Immature natural killer cell (primary cell): ENCODE results near the gene LTBP4. TPM values are rescaled to one million over a fixed set of nuclear protein-coding genes. Genes with fewer than 3 reads are reported as not detected.
A peak's percentile ranks its signal among the peaks of the same experiment; 100 is the strongest.

Experiments
- DNase-seq, 3 donors: peaks; one replicate each; pipeline ENCODE4 v3.0.0; 2022; ENCODE audit warnings: mixed read lengths in 1 of 3
- H3K27ac Mint-ChIP-seq, 6 donors: one replicate each; pipeline ENCODE4 v1.8.0; 2020; ENCODE audit warnings: mixed read lengths in 6 of 6, mild to moderate bottlenecking in 5 of 6, inconsistent platforms in 4 of 6, moderate library complexity in 3 of 6
- H3K27me3 Mint-ChIP-seq, 3 donors: one replicate each; pipeline ENCODE4 v1.8.0; 2020 to 2021; ENCODE audit warnings: low read depth in 3 of 3, mild to moderate bottlenecking in 3 of 3, mixed read lengths in 3 of 3, moderate library complexity in 3 of 3, inconsistent platforms in 1 of 3
- H3K36me3 Mint-ChIP-seq, 3 donors: one replicate each; pipeline ENCODE4 v1.8.0; 2020; ENCODE audit warnings: mixed read lengths in 3 of 3, inconsistent platforms in 2 of 3, mild to moderate bottlenecking in 2 of 3
- H3K4me1 Mint-ChIP-seq, 2 donors: one replicate each; pipeline ENCODE4 v1.8.0; 2020; ENCODE audit warnings: inconsistent platforms in 2 of 2, mild to moderate bottlenecking in 2 of 2, mixed read lengths in 2 of 2, moderate library complexity in 1 of 2
- H3K4me3 Mint-ChIP-seq, 5 donors: one replicate each; pipeline ENCODE4 v1.8.0; 2020; ENCODE audit warnings: mild to moderate bottlenecking in 5 of 5, mixed read lengths in 5 of 5, inconsistent platforms in 3 of 5, moderate library complexity in 3 of 5
- H3K9me3 Mint-ChIP-seq, 6 donors: one replicate each; pipeline ENCODE4 v1.8.0; 2020; ENCODE audit warnings: mild to moderate bottlenecking in 6 of 6, mixed read lengths in 6 of 6, inconsistent platforms in 4 of 6, moderate library complexity in 3 of 6
- polyA plus RNA-seq, 3 donors: library from polyadenylated mRNA; unstranded; fragments of 300-500 nt; fragmentation: Illumina TruSeq; gene quantifications; one replicate each; pipeline ENCODE4 v1.2.3, GENCODE V29; 2021

LTBP4 gene
- polyA plus RNA-seq, 3 donors from 2014 or later: 8.9 to 21.5 (median 18.8) TPM

DNA sequence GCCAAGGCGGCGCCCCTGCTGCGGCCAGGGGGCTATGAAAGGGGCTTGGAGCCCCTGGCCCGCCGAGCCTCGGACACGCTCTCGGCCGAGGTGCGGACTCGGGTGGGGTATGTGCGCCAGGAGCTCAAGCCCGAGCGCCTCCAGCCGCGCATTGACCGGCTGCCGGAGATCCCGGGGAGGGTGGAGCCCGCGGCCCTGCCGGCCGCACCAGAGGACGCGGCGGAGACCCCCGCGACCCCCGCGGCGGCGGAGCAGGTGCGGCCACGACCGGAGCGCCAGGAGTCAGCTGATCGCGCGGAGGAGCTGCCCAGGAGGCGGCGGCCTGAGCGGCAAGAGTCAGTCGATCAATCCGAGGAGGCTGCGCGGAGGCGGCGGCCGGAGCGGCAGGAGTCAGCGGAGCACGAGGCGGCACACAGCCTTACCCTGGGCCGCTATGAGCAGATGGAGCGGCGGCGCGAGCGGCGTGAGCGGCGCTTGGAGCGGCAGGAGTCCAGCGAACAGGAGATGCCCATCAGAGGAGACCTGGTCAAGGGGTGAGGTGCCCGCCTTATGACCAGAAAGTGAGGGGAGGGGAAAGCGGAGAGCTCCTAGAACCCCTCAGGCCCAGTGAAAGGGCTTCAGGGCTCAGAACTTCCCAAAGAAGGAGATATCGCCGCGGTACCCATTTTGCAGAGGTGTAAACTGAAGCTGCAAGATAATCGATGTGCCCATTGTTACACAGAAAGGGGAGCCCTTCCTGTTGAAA lies 33.2 kb upstream of the LTBP4 start:
- Mint-ChIP-seq H3K27ac (no peak overlapping the region), H3K27me3 (peaks cover 14 to 22% (median 21%) of the 10 kb centered on the region in 3 donors), H3K9me3 (peaks cover 0 to 3% (median 0%) of the 10 kb centered on the region in 6 donors), H3K4me1 (peaks cover 16 to 17% of the 10 kb centered on the region in 2 donors), H3K4me3 (no peak overlapping the region), H3K36me3 (no peaks in the 10 kb centered on the region)
- no peak for DNase-seq

DNA sequence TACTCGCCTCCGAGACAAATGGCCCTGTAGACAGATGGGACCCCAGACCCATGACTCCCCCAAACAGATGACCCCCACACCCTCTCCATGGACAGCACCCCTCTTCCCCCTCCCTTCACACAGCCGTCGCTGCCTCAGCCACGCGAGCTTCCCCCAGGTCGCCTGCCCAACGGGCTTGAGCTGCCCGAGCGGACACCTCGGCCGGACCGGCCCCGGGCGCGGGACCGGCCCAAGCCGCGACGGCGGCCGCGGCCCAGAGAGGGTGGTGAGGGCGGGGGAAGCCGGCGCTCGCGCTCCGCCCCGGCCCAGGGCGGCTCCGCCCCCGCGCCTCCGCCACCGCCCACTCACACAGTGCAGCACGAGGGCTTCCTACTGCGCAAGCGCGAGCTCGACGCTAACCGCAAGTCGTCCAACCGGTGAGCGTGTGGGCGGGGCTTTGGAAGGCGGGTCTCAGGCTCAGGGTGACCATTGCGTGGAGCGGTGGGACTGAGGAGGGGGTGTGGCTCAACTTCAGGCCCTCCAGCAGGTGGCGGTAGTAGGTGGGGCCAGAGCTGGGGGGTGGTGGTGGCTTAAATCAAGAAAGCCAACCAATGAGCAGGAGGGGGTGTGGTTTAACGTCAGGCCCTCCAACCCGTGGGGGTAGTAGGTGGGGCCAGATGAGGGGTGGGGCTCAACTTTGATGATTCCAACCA lies 30.7 kb upstream of the LTBP4 start:
- peak overlapping the region; percentile 58 to 91 (median 78) for H3K27ac Mint-ChIP-seq
- H3K9me3 Mint-ChIP-seq: peaks cover 0 to 2% (median 0%) of the 10 kb centered on the region in 6 donors
- peak; percentile 96 to 98 (median 96) for DNase-seq
- peak overlapping the region; percentile 70 to 82 (median 79) for H3K4me3 Mint-ChIP-seq
- no peaks in the 10 kb centered on the region for H3K36me3 Mint-ChIP-seq
- peaks cover 16 to 17% of the 10 kb centered on the region in 2 donors for H3K4me1 Mint-ChIP-seq
- H3K27me3 Mint-ChIP-seq: peaks cover 12 to 22% (median 21%) of the 10 kb centered on the region in 3 donors

DNA sequence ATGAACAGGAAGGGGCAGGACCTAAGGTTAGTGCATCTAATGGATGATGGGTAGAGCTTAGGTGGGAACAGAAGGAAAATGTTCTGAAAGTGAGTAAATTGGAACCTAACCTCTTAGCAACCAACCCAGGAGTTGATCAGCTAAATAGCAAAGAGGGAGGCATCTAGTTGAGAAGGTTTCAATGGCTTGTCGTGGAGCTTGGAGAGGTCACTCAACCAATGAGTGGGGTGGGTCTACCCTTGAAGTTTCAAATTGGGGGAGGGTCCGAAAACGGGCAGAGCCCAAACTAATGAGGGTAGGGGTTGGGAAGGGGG lies 30.2 kb upstream of the LTBP4 start:
- DNase-seq: no peak
- H3K4me1 Mint-ChIP-seq: peaks cover 17 to 19% of the 10 kb centered on the region in 2 donors
- peaks cover 0 to 2% (median 0%) of the 10 kb centered on the region in 6 donors for H3K9me3 Mint-ChIP-seq
- peak overlapping the region; percentile 58 to 88 (median 70) for H3K27ac Mint-ChIP-seq
- no peaks in the 10 kb centered on the region for H3K36me3 Mint-ChIP-seq
- peaks cover 12 to 21% (median 20%) of the 10 kb centered on the region in 3 donors for H3K27me3 Mint-ChIP-seq
- H3K4me3 Mint-ChIP-seq: peak overlapping the region; percentile 54 to 79 (median 71)

DNA sequence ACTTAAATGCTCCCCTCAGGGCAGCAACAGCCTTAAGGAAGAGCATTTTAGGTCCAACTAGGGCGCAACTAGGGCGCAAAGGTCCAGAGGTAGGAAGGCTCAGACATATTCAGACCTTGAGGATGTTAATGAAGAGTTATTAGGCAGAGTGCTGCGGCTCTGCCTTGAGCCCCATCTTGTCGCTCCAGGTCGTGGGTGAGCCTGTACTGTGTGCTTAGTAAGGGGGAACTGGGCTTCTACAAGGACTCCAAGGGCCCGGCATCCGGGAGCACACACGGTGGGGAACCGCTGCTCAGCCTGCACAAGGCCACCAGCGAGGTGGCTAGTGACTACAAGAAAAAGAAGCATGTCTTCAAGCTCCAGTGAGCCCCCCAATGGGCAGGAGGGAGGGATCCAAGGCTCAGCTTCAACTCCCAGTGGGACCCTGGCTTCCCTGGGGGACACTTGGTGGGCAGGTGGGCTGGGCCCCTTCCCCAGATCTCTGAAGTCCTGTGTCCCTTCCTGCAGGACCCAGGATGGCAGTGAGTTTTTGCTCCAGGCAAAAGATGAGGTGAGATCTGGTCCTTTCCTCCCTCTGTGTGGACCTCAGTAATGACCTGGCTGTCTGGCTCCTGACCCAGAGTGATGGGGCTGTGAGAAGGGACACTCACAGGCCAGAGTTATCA lies 29.2 kb upstream of the LTBP4 start:
- H3K9me3 Mint-ChIP-seq: no peaks in the 10 kb centered on the region
- no peaks in the 10 kb centered on the region for H3K36me3 Mint-ChIP-seq
- peak overlapping the region in 3 of 6 donors; percentile 56 to 84 (median 68) for H3K27ac Mint-ChIP-seq
- no peak overlapping the region for H3K4me3 Mint-ChIP-seq
- peaks cover 22 to 27% of the 10 kb centered on the region in 2 donors for H3K4me1 Mint-ChIP-seq
- peaks cover 10 to 21% (median 17%) of the 10 kb centered on the region in 3 donors for H3K27me3 Mint-ChIP-seq
- no peak for DNase-seq

DNA sequence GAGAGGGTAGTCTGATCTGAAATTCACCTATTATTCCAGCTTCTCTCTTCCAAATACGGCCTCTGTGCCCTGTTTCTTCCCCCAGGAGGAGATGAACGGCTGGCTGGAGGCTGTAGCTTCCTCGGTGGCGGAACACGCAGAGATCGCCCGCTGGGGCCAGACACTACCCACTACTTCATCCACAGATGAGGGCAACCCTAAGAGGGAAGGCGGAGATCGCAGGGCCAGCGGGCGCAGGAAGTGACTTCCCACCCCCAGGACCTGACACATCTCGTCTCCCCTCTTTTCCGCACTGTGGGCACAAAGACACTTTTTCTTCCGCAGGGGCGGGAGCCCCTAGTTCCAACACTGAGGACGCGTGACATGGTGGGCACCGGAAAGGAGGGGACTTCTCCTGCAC lies 25.8 kb upstream of the LTBP4 start:
- H3K27me3 Mint-ChIP-seq: peaks cover 6 to 9% (median 7%) of the 10 kb centered on the region in 3 donors
- peak overlapping the region in 1 of 6 donors; percentile 55 for H3K27ac Mint-ChIP-seq
- H3K4me1 Mint-ChIP-seq: peaks cover 25 to 40% of the 10 kb centered on the region in 2 donors
- no peak for DNase-seq
- peaks cover 3 to 7% (median 6%) of the 10 kb centered on the region in 3 donors for H3K36me3 Mint-ChIP-seq
- no peaks in the 10 kb centered on the region for H3K9me3 Mint-ChIP-seq
- peak overlapping the region; percentile 33 to 66 (median 61) for H3K4me3 Mint-ChIP-seq

DNA sequence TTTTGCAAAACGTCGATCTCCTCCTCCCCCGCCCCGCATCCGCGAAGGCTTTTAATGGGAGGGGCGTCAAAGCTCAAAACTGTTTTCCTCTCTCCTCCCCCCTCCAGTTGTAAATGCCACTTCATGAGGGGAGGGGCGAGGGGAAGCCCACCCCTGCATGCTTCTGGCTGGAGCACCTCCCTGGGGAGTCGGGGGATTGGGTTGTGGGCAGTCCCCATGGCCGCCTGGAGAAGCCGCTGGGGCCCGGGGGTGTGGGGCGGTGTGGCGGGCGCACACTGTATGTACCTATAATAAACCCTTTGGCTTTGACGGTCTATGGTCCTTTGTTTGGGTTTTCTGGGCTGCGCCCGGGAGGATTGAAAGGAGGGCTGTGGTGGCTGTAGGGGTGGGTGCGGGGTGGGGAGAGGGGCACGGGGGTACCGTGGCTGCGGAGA lies 25.0 kb upstream of the LTBP4 start:
- Mint-ChIP-seq H3K4me1 (peaks cover 19 to 32% of the 10 kb centered on the region in 2 donors), H3K9me3 (no peaks in the 10 kb centered on the region)
- no peak for DNase-seq

DNA sequence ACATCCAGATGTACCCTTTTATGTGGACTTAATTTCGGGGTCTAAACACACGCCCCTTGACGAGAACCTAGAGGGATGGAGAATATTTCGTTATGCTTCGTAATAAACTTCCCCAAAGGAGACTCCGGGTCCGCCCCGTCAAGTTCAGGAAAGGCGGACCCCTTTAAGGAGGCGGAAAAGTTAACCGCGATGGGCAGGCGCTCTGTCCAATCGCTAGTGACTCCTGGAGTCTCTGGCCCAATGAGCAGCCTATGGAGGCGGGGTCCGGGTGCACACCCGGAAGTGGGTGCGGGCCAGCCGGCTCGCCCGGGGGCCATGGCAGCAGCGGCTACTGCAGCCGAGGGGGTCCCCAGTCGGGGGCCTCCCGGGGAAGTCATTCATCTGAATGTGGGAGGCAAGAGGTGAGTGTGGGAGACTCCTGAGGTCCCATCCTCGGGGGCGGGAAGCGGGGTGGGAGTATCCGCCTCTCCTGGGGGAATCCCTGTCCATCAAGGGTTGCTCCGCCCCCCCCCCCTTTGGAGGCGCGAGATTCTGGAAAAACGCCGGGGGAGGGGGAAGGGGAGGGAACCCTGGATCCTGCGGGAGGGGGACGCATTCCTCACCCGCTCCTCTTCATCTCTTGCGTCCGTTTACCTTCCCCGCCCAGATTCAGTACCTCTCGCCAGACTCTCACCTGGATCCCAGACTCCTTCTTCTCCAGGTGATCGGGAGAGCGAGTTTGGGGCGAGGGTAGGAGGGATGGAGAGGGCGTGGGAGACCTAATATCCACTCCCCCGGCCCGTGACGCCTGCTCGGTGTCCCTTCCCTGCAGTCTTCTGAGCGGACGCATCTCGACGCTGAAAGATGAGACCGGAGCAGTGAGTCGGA lies 24.4 kb upstream of the LTBP4 start, which contains the start of gene SHKBP1:
Gene SHKBP1, plus strand, starts transcription at position 289 of the 867 bp plus-strand sequence. Its CDS starts 27 bp downstream, at position 316.
- Mint-ChIP-seq H3K4me3 (peak within 1 kb of the TSS; percentile 86 to 93 (median 88)), H3K9me3 (no peaks in the 10 kb centered on the region), H3K36me3 (peaks cover 8 to 17% (median 10%) of the 10 kb centered on the region in 3 donors), H3K27me3 (peaks cover 0 to 2% (median 2%) of the 10 kb centered on the region in 3 donors), H3K4me1 (peaks cover 19 to 32% of the 10 kb centered on the region in 2 donors), H3K27ac (peak within 1 kb of the TSS; percentile 75 to 90 (median 84))
- DNase-seq: peak; percentile 94 to 95 (median 94)

More for the DNA sequence above, 25.0 kb upstream of the LTBP4 start:
- H3K27ac Mint-ChIP-seq: peak overlapping the region; percentile 50 to 90 (median 82)
- H3K4me3 Mint-ChIP-seq: peak overlapping the region; percentile 86 to 93 (median 88)
- peaks cover 0 to 5% (median 2%) of the 10 kb centered on the region in 3 donors for H3K27me3 Mint-ChIP-seq
- H3K36me3 Mint-ChIP-seq: peaks cover 8 to 14% (median 10%) of the 10 kb centered on the region in 3 donors

DNA sequence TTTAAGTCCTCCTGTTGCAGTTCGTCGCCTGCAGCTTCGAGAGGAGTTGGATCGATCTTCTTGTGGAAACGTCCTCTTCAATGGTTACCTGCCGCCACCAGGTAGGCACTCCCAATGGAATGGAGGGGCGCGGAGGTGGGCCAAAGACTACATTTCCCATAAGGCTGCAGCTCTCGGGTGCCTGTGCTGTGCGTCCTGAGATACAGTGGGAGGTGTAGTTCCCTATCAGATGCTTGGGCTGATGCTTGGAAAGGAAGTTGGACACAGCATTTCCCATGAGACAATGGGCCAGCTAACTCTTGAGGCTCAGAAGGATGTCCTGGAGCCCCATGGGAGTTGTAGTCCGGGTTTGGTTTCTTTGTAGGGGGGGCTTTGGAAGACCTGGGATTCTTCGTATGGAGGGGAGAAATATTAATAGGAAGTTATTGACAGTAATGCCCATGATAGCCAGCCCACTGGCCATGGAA lies 22.7 kb upstream of the LTBP4 start:
- peaks cover 0 to 6% (median 2%) of the 10 kb centered on the region in 3 donors for H3K27me3 Mint-ChIP-seq
- peaks cover 12 to 24% (median 14%) of the 10 kb centered on the region in 3 donors for H3K36me3 Mint-ChIP-seq
- peaks cover 22 to 32% of the 10 kb centered on the region in 2 donors for H3K4me1 Mint-ChIP-seq
- H3K4me3 Mint-ChIP-seq: peak overlapping the region; percentile 48 to 93 (median 87)
- no peaks in the 10 kb centered on the region for H3K9me3 Mint-ChIP-seq
- DNase-seq: no peak
- H3K27ac Mint-ChIP-seq: peak overlapping the region in 3 of 6 donors; percentile 2 to 85 (median 40)

DNA sequence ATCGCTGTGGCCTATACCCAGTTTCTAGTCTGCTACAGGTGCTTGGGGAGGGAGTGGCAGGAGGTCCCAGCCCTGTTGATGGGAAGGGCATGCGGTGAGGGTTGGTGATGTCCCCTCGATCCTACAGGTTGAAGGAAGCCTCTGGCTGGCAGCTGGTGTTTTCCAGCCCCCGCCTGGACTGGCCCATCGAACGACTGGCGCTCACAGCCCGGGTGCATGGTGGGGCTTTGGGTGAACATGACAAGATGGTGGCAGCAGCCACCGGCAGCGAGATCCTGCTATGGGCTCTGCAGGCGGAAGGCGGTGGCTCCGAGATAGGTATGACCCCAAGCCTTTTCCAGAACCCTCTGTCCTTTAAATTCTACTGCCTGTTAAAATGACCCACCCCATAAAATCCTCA lies 20.6 kb upstream of the LTBP4 start:
- Mint-ChIP-seq H3K4me3 (no peak overlapping the region), H3K9me3 (no peaks in the 10 kb centered on the region), H3K4me1 (peaks cover 22 to 32% of the 10 kb centered on the region in 2 donors), H3K27ac (peak overlapping the region in 1 of 6 donors; percentile 34), H3K27me3 (peaks cover 0 to 8% (median 2%) of the 10 kb centered on the region in 3 donors), H3K36me3 (peaks cover 19 to 37% (median 26%) of the 10 kb centered on the region in 3 donors)
- DNase-seq: no peak

DNA sequence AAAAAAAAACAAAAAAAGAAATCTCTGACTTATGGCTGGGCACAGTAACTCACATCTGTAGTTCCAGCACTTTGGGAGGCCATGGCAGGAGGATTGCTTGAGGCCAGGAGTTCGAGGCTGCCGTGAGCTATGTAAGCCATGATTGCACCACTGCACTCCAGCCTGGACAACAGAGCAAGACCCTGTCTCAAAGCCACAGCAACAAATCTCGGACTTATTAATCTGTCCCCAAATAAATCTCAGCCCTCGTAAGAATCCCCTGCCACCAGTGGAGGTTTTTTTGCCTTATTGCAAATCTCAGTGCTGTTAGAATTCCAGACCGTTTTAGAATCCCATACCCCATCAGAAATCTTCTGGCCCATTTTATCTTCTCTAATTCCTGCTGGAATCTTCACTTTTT lies 19.6 kb upstream of the LTBP4 start:
- H3K36me3 Mint-ChIP-seq: peaks cover 26 to 45% (median 33%) of the 10 kb centered on the region in 3 donors
- peaks cover 0 to 8% (median 0%) of the 10 kb centered on the region in 3 donors for H3K27me3 Mint-ChIP-seq
- peaks cover 19 to 30% of the 10 kb centered on the region in 2 donors for H3K4me1 Mint-ChIP-seq
- no peak for DNase-seq
- no peak overlapping the region for H3K4me3 Mint-ChIP-seq
- no peak overlapping the region for H3K27ac Mint-ChIP-seq
- H3K9me3 Mint-ChIP-seq: no peaks in the 10 kb centered on the region

DNA sequence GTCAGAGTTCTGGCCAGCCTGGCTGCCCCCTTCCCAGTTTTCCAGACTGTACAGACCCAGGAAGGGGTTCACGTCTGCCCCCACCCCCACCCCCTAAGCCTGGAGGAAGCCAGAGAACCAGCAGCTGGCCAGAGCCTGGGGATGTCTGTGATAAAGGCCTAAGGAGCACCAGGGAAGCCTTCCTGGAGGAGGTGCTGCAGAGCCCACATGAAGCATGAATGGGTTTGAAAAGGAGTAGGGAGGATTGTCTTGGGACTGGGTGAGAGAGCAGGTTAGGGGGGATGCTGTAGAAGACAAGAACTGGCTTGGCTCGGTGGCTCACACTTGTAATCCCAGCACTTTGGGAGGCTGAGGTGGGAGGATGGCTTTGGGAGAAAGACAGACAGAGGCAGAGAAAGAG lies 18.7 kb upstream of the LTBP4 start:
- H3K4me1 Mint-ChIP-seq: peaks cover 17 to 25% of the 10 kb centered on the region in 2 donors
- H3K27ac Mint-ChIP-seq: peak overlapping the region in 2 of 6 donors; percentile 35 to 67
- peaks cover 32 to 51% (median 39%) of the 10 kb centered on the region in 3 donors for H3K36me3 Mint-ChIP-seq
- DNase-seq: no peak
- no peak overlapping the region for H3K4me3 Mint-ChIP-seq
- no peaks in the 10 kb centered on the region for H3K9me3 Mint-ChIP-seq
- H3K27me3 Mint-ChIP-seq: peaks cover 0 to 8% (median 0%) of the 10 kb centered on the region in 3 donors

DNA sequence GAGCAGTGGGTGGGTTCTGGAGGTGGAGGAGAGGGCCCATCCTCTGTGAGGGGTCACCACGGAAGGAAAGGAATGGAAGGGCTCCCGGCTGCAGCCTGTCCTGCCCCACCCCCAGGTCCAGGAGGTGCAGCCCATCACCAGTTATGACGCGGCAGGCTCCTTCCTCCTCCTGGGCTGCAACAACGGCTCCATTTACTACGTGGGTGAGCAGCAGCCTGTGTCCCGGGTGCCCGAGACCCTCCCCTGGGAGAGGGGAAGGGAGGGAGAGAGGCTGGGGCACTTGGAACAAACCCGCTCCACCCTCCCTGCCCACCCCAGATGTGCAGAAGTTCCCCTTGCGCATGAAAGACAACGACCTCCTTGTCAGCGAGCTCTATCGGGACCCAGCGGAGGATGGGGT lies 17.9 kb upstream of the LTBP4 start:
- Mint-ChIP-seq H3K27ac (no peak overlapping the region), H3K36me3 (peaks cover 32 to 56% (median 40%) of the 10 kb centered on the region in 3 donors), H3K9me3 (no peaks in the 10 kb centered on the region), H3K27me3 (peaks cover 0 to 6% (median 0%) of the 10 kb centered on the region in 3 donors), H3K4me3 (no peak overlapping the region), H3K4me1 (peaks cover 9 to 17% of the 10 kb centered on the region in 2 donors)
- no peak for DNase-seq
